Measurements from ENCODE around the gene MRPL19. TPM values are rescaled to one million over a fixed set of nuclear protein-coding genes. Genes with fewer than 3 reads are reported as not detected.
"Not testable (repeated sequence)": the region's sequence is repeated elsewhere in the genome, so short reads cannot be mapped to it uniquely, and the experiment has no call there.

MRPL19 gene
- total RNA-seq, 2 donors from 2014 or later, result 16.7 to 20.9 TPM

DNA sequence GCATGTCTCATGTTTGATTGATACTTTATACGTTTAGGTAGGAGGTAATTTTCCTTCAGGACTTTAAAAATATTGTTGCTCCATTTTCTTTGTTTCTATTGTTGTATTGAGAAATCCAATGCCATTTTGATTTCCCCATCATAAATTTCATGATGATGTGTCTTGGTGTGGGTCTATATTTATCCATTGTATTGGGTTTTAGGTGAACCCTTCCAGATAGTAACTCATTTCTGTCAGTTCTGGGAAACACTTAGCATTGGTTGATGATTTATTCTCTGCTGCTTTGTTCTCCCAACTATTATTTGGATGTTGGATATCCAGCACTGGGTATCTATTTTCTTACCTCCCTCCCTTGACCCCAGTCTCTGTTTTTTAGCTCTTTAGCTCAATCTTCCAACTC lies 10.0 kb downstream of the MRPL19 start:
- Mint-ChIP-seq H3K4me3 (no peak overlapping the region), H3K4me1 (peaks cover 5% of the 10 kb centered on the region), H3K36me3 (ENCODE audit: low read depth) (peaks cover 13% of the 10 kb centered on the region), H3K27ac (no peak overlapping the region), H3K27me3 (no peaks in the 10 kb centered on the region)
- H3K9me3 ChIP-seq (ENCODE audit: control insufficient read depth, low read length, poor library complexity, severe bottlenecking), result peaks cover 2% of the 10 kb centered on the region
- DNase-seq (no peak), ATAC-seq (no peak)

DNA sequence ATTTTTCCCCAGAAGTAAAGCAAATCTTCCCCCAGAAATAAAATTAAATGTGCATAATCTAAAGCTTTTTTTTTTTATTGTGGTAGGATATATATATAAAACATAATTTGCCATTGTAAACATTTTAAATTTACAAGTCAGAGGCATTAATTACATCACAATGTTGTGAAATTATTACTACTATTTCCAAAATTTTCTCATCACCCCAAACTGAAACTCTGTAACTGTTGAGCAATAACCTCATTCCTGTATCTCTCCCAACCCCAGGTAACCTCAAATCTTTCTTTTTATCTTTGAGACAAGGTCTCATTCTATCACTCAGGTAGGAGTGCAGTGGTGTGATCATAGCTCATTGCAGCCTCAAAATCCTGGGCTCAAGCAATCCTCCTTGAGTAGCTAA lies 11.2 kb downstream of the MRPL19 start:
- H3K4me1 Mint-ChIP-seq, result peaks cover 5% of the 10 kb centered on the region
- peaks cover 2% of the 10 kb centered on the region for H3K9me3 ChIP-seq (ENCODE audit: control insufficient read depth, low read length, poor library complexity, severe bottlenecking)
- H3K27me3 Mint-ChIP-seq, result no peaks in the 10 kb centered on the region
- H3K27ac Mint-ChIP-seq, result no peak overlapping the region
- H3K4me3 Mint-ChIP-seq, result no peak overlapping the region
- peaks cover 13% of the 10 kb centered on the region for H3K36me3 Mint-ChIP-seq (ENCODE audit: low read depth)
- no peak for ATAC-seq
- no peak for DNase-seq

DNA sequence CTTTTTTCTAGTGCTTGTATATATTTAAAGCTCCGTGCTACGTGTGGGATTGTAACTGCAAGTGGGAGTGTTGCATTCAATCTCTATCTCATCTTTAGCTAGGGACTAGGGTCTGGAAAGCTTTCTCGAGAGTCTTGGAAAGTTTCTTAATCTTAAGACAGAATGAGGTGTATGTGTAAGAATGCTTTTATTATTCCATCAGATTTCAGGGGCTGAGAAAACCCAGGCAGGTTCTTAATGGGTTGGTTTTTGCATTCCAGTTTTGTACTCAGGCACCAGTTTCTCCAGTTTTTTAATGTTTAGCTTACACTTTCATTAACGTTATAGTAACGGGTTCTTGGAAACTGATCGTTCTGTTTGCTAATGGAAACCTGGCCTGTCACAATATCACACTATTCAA lies 20.3 kb downstream of the MRPL19 start:
- H3K27me3 Mint-ChIP-seq, result no peaks in the 10 kb centered on the region
- DNase-seq (no peak), ATAC-seq (no peak)
- no peaks in the 10 kb centered on the region for H3K4me1 Mint-ChIP-seq
- no peak overlapping the region for H3K27ac Mint-ChIP-seq
- no peaks in the 10 kb centered on the region for H3K36me3 Mint-ChIP-seq (ENCODE audit: low read depth)
- H3K4me3 Mint-ChIP-seq, result no peak overlapping the region
- H3K9me3 ChIP-seq (ENCODE audit: control insufficient read depth, low read length, poor library complexity, severe bottlenecking), result no peaks in the 10 kb centered on the region

DNA sequence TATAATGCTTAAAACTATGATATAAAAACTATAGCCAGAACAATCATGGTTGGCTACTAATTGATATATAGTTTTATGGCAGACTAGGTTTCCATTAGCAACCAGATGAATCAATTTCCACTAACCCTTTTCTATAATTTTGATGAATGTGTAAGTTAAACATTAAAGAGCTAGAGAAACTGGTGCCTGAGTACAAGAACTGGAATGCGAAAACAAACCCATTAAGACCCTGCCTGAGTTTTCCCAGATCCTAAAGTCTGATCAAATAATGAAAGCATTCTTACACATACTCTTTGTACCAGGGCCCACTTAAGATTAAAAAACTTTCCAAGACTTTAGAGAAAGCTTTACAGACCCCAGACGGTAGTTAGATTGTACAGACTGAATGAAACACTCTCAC lies 21.3 kb downstream of the MRPL19 start:
- no peaks in the 10 kb centered on the region for H3K4me1 Mint-ChIP-seq
- ATAC-seq (no peak), DNase-seq (no peak)
- H3K4me3 Mint-ChIP-seq, result no peak overlapping the region
- H3K9me3 ChIP-seq (ENCODE audit: control insufficient read depth, low read length, poor library complexity, severe bottlenecking), result no peaks in the 10 kb centered on the region
- no peak overlapping the region for H3K27ac Mint-ChIP-seq
- no peaks in the 10 kb centered on the region for H3K36me3 Mint-ChIP-seq (ENCODE audit: low read depth)
- H3K27me3 Mint-ChIP-seq, result no peaks in the 10 kb centered on the region

DNA sequence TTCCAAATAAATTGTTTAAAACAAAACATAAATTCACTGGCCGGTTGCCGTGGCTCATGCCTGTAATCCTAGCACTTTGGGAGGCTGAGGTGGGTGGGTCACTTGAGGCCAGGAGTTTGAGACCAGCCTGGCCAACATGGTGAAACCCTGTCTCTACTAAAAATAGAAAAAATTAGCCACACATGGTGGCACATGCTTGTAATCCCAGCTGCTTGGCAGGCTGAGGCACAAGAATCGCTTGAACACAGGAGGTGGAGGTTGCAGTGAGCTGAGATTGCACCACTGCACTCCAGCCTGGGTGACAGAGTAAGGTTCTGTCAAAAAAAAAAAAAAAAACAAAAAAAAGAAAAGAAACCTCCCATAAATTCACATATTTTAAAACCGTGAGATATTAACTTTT lies 28.8 kb downstream of the MRPL19 start:
- H3K27me3 Mint-ChIP-seq; H3K4me1 Mint-ChIP-seq; H3K27ac Mint-ChIP-seq; H3K36me3 Mint-ChIP-seq (ENCODE audit: low read depth); ATAC-seq; H3K4me3 Mint-ChIP-seq; DNase-seq; H3K9me3 ChIP-seq (ENCODE audit: control insufficient read depth, low read length, poor library complexity, severe bottlenecking): not testable (repeated sequence)

DNA sequence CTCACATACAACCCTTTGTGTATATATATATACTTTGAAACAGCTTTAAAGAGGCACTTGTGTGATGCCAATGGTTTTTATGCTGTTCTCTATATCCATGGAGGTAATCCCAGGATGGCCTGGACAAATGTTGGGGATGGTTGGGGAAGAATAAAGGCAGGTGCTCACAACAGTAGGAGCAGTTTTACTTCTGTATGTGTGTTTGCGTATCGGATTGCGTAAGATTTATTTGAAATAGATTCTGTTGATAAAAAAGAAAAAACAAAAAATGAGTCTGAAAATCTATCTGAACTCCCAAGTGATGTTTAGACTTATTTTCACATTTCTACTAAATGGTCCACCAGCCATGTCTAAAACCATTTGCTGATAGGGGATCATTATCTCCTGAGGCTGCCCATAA lies 29.3 kb downstream of the MRPL19 start:
- no peak overlapping the region for H3K27ac Mint-ChIP-seq
- no peak for ATAC-seq
- H3K9me3 ChIP-seq (ENCODE audit: control insufficient read depth, low read length, poor library complexity, severe bottlenecking), result no peaks in the 10 kb centered on the region
- peaks cover 2% of the 10 kb centered on the region for H3K36me3 Mint-ChIP-seq (ENCODE audit: low read depth)
- no peak for DNase-seq
- no peak overlapping the region for H3K4me3 Mint-ChIP-seq
- H3K4me1 Mint-ChIP-seq, result peaks cover 10% of the 10 kb centered on the region
- no peaks in the 10 kb centered on the region for H3K27me3 Mint-ChIP-seq

DNA sequence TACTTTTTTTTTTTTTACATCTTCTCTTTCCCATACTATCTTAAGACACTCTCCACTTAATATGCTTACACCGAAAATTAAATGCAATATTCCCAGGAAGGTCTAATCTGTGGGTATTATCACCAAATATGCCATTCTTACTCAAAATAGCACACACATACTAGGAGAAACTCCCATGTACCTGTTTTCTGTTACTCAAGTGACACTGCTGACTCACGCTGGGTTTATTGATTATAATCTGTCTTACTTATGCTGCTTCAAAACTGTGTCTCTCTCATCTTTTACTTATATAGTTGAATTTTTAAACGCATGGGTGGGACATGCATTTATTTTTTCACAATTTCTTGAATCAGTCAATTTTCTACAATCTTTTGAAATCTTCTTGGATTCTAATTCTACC lies 29.9 kb downstream of the MRPL19 start:
- Mint-ChIP-seq H3K27me3 (no peaks in the 10 kb centered on the region), H3K27ac (no peak overlapping the region), H3K36me3 (ENCODE audit: low read depth) (peaks cover 2% of the 10 kb centered on the region), H3K4me3 (no peak overlapping the region), H3K4me1 (peaks cover 10% of the 10 kb centered on the region)
- no peak for DNase-seq
- H3K9me3 ChIP-seq (ENCODE audit: control insufficient read depth, low read length, poor library complexity, severe bottlenecking), result no peaks in the 10 kb centered on the region
- ATAC-seq, result no peak

DNA sequence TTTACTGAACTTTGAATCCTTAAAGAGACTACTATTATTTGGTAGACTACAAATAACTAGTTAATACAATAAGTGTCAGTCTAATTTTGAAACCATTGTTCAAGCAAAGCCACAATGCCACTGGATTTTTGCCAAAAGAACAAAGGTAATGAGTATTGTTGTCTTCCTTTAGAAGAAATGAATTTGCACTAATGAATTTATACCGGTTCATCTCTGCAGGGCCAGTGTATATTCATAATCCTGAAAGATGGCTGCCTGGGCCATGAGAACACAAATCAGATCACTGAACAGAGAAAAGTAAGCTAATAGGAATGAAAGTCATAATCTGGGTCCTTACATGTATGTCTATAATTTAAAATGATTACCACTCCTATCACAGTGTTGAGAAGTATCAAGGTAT lies 33.0 kb downstream of the MRPL19 start:
- Mint-ChIP-seq H3K27me3 (no peaks in the 10 kb centered on the region), H3K4me1 (peaks cover 15% of the 10 kb centered on the region), H3K27ac (peak overlapping the region; percentile 53), H3K36me3 (ENCODE audit: low read depth) (peaks cover 4% of the 10 kb centered on the region), H3K4me3 (no peak overlapping the region)
- DNase-seq (no peak), ATAC-seq (no peak)
- H3K9me3 ChIP-seq (ENCODE audit: control insufficient read depth, low read length, poor library complexity, severe bottlenecking), result no peaks in the 10 kb centered on the region

DNA sequence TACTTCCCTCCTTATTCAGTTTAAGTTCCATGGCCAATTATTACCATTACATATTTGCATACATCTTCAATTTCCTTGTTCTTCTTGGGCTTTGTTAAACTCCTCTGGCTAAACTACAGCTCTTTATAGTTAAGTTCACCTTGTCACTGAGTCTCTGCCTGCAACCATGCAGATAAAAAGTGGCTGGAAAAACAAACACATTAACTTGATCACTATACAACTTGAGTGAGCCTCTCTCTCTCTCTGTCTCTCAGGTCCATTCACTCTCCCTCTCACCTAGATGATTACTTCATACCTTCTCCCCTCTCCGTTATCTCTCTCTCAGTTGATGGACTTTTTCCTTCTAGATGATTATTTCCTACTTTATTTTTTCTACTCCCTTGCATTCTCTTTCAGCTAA lies 33.8 kb downstream of the MRPL19 start:
- H3K4me3 Mint-ChIP-seq, result no peak overlapping the region
- H3K4me1 Mint-ChIP-seq, result peaks cover 18% of the 10 kb centered on the region
- H3K27me3 Mint-ChIP-seq, result no peaks in the 10 kb centered on the region
- ATAC-seq, result no peak
- no peak overlapping the region for H3K27ac Mint-ChIP-seq
- no peak for DNase-seq
- H3K36me3 Mint-ChIP-seq (ENCODE audit: low read depth), result peaks cover 7% of the 10 kb centered on the region
- H3K9me3 ChIP-seq (ENCODE audit: control insufficient read depth, low read length, poor library complexity, severe bottlenecking), result no peaks in the 10 kb centered on the region

DNA sequence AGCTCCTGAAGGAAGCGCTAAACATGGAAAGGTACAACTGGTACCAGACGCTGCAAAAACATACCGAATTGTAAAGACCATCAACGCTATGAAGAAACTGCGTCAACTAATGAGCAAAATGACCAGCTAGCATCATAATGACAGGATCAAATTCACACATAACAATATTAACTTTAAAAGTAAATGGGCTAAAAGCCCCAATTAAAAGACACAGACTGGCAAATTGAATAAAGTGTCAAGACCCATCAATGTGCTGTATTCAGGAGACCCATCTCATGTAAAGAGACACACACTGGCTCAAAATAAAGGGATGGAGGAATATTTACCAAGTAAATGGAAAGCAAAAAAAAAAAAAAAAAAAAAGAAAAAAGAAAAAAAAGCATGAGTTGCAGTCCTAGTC lies 36.8 kb downstream of the MRPL19 start:
- H3K27me3 Mint-ChIP-seq; ATAC-seq; DNase-seq; H3K4me3 Mint-ChIP-seq; H3K27ac Mint-ChIP-seq; H3K9me3 ChIP-seq (ENCODE audit: control insufficient read depth, low read length, poor library complexity, severe bottlenecking): not testable (repeated sequence)
- Mint-ChIP-seq H3K36me3 (ENCODE audit: low read depth) (peaks cover 16% of the 10 kb centered on the region), H3K4me1 (peaks cover 18% of the 10 kb centered on the region)

DNA sequence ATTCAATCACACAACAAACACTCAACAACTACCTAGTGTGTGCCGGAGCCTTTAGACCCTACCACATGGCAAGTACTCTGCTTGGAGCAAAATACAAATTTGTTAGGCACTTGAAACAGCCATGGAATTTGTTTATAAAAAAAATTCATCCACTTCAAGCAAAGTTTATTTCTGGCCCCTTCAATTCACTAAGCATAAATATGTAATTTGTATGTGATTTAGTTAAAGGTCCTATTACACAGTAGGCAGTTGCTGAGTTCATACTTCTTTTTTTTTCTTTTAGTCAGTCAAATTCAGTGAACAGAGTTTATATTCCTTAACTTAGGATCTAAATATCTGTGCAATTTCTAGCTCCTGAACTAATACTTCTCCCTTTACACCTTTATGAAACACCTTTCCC lies 41.6 kb downstream of the MRPL19 start:
- DNase-seq, result no peak
- Mint-ChIP-seq H3K27ac (no peak overlapping the region), H3K36me3 (ENCODE audit: low read depth) (peaks cover 12% of the 10 kb centered on the region), H3K4me3 (no peak overlapping the region), H3K27me3 (no peaks in the 10 kb centered on the region), H3K4me1 (peaks cover 11% of the 10 kb centered on the region)
- H3K9me3 ChIP-seq (ENCODE audit: control insufficient read depth, low read length, poor library complexity, severe bottlenecking), result no peaks in the 10 kb centered on the region
- ATAC-seq, result no peak

DNA sequence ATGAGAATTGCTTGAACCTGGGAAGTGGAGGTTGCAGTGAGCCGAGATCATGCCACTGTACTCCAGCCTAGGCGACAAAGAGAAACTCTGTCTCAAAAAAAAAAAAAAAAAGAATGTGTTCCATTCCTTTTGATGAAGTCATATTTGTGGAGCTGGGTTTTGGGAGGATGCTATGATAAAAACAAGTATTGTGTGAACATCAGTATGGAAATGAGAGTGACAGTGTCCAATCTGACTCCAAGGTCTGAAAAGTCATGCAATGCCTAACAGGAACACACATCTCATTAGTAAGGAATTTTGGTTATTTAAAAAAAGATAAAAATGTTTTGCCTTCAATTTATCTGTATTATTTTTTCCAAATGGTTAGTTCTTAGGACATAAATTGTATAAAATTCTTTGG lies 52.3 kb downstream of the MRPL19 start:
- no peak for DNase-seq
- Mint-ChIP-seq H3K27me3 (no peaks in the 10 kb centered on the region), H3K4me3 (no peak overlapping the region), H3K27ac (no peak overlapping the region), H3K4me1 (peaks cover 4% of the 10 kb centered on the region), H3K36me3 (ENCODE audit: low read depth) (peaks cover 10% of the 10 kb centered on the region)
- no peaks in the 10 kb centered on the region for H3K9me3 ChIP-seq (ENCODE audit: control insufficient read depth, low read length, poor library complexity, severe bottlenecking)
- ATAC-seq, result no peak

DNA sequence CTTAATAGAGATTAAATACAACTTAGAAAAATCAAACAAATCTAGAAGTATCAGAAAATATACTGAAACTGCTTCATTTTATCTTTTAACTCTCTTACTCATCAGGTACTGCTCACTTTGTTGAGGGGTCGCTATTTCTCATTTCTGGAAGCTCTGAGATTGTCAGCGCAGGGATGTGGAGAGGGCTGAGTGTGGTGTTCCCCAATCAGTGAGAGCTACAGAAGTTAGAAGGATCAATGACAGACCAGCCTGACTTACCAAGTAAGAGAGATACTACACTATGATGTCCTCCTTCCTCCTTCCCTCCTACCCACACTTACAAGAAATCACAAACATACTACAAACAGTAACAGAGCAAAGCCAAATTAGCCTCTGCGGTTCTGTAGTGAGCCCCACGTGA lies 56.0 kb downstream of the MRPL19 start:
- peaks cover 14% of the 10 kb centered on the region for H3K36me3 Mint-ChIP-seq (ENCODE audit: low read depth)

DNA sequence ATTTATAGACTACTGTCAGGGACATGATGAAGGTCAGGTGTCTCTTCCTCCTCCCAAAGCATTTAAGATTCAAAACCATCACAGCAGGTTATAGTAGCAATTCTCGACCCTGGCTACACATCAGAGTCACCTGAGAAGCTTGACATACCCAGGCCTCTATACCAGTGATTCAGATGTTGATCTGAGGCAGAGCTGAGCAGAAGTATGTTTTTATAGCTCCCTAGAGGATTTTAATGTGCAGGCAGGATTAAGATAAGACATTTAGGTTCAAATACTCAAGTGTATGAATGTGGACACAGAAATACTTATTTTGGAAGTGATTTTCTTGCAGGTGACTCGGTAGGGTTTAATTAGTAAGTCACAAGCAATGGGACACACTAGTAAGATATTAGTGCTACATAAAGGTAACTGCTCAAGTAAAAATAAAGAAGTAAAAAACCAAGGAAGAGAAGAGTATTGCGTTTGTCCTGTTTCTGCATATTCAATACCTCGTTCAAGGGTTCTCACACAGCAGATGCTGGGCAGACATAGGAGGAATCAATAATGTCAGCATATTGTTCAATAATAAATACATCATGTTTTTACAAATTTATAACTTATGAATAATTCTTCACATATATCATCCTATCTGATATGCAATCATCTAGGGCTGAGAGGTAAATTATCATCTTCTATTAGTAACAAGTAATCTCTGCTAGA lies 57.2 kb downstream of the MRPL19 start:
- peaks cover 13% of the 10 kb centered on the region for H3K4me1 Mint-ChIP-seq
- no peaks in the 10 kb centered on the region for H3K27me3 Mint-ChIP-seq
- DNase-seq (no peak), ATAC-seq (no peak)
- no peak overlapping the region for H3K4me3 Mint-ChIP-seq
- H3K36me3 Mint-ChIP-seq (ENCODE audit: low read depth), result peaks cover 13% of the 10 kb centered on the region
- H3K27ac Mint-ChIP-seq, result no peak overlapping the region
- H3K9me3 ChIP-seq (ENCODE audit: control insufficient read depth, low read length, poor library complexity, severe bottlenecking), result no peaks in the 10 kb centered on the region

More for the DNA sequence above, 56.0 kb downstream of the MRPL19 start:
- Mint-ChIP-seq H3K4me1 (peaks cover 11% of the 10 kb centered on the region), H3K27me3 (no peaks in the 10 kb centered on the region), H3K4me3 (no peak overlapping the region), H3K27ac (no peak overlapping the region)
- H3K9me3 ChIP-seq (ENCODE audit: control insufficient read depth, low read length, poor library complexity, severe bottlenecking), result no peaks in the 10 kb centered on the region
- DNase-seq, result no peak
- ATAC-seq, result no peak

All from T-helper 17 cell (primary cell).